Activated CD4-positive, alpha-beta T cell treated with anti-CD3 and anti-CD28 coated beads, Interleukin-2, amount 50 U/mL, for 24 hours (primary cell): ENCODE results near the gene AOAH.
"Not testable (repeated sequence)": the region's sequence is repeated elsewhere in the genome, so short reads cannot be mapped to it uniquely, and the experiment has no call there.

ENCODE experiments used
- DNase-seq, 2 donors: peaks; one replicate each; pipeline ENCODE4 v3.0.0-alpha.2; 2020; ENCODE audit warnings: low read depth in 1 of 2, low spot score in 1 of 2

The AOAH gene

GRCh38 chr7:36658335-36659171, 65.7 kb downstream of the AOAH start:
- no peak for DNase-seq

- DNase-seq, result no peak
Measured at GRCh38 chr7:36657036-36657660, 67.1 kb downstream of the AOAH start.

- DNase-seq, result no peak
Measured at GRCh38 chr7:36654436-36654835, 69.9 kb downstream of the AOAH start.

GRCh38 chr7:36653663-36654355, 70.5 kb downstream of the AOAH start:
- no peak for DNase-seq

- no peak for DNase-seq
Measured at GRCh38 chr7:36653008-36653662, 71.2 kb downstream of the AOAH start.

GRCh38 chr7:36652431-36652830, 71.9 kb downstream of the AOAH start:
- no peak for DNase-seq

GRCh38 chr7:36651404-36651803, 72.9 kb downstream of the AOAH start:
- no peak for DNase-seq

- no peak for DNase-seq
Measured at GRCh38 chr7:36650766-36651312, 73.5 kb downstream of the AOAH start.

GRCh38 chr7:36650320-36650719, 74.0 kb downstream of the AOAH start:
- no peak for DNase-seq

GRCh38 chr7:36649319-36649718, 75.0 kb downstream of the AOAH start:
- DNase-seq, result not testable (repeated sequence)

GRCh38 chr7:36648441-36648840, 75.9 kb downstream of the AOAH start:
- no peak for DNase-seq

GRCh38 chr7:36644625-36645422, 79.5 kb downstream of the AOAH start:
- DNase-seq, result no peak

- no peak for DNase-seq
Measured at GRCh38 chr7:36642414-36642813, 81.9 kb downstream of the AOAH start.

GRCh38 chr7:36642010-36642409, 82.3 kb downstream of the AOAH start:
- DNase-seq, result no peak

- no peak for DNase-seq
Measured at GRCh38 chr7:36640682-36641081, 83.6 kb downstream of the AOAH start.

- DNase-seq, result peak in 1 of 2 donors; percentile 11
Measured at GRCh38 chr7:36639826-36640225, 84.5 kb downstream of the AOAH start.

GRCh38 chr7:36638586-36639263, 85.6 kb downstream of the AOAH start:
- no peak for DNase-seq

- no peak for DNase-seq
Measured at GRCh38 chr7:36638140-36638539, 86.2 kb downstream of the AOAH start.

GRCh38 chr7:36637417-36637816, 86.9 kb downstream of the AOAH start:
- no peak for DNase-seq

GRCh38 chr7:36636126-36636525, 88.2 kb downstream of the AOAH start:
- DNase-seq, result no peak
